ENCODE results near the gene PPDPF. TPM values are rescaled to one million over a fixed set of nuclear protein-coding genes. Genes with fewer than 3 reads are reported as not detected.

Gene PPDPF
- total and polyA plus RNA-seq, 12 donors = 7.4 to 193 (median 81.3) TPM

- no peak for DNase-seq
- H3K4me3 ChIP-seq = peak overlapping the region in 1 of 4 donors; percentile 55
- H3K27me3 ChIP-seq = no peaks in the 10 kb centered on the region
- 62 to 80% (median 78%) methylated on average over 10 to 38 of the region's 38 CpGs for WGBS, 4 donors
- peaks cover 0 to 4% of the 10 kb centered on the region in 2 donors for H3K4me1 ChIP-seq (replicated peaks in 1 of 2)
- intact Hi-C loops (cut with DNase I) = no loop called here
- no peaks in the 10 kb centered on the region for H3K36me3 ChIP-seq (replicated peaks in 1 of 2)
- TF ChIP-seq POLR2A (IDR thresholded peaks at IDR 0.05) (no peak), CTCF (IDR thresholded peaks at IDR 0.05) (no peak)
- no peaks in the 10 kb centered on the region for H3K9me3 ChIP-seq (replicated peaks in 1 of 3)
- H3K27ac ChIP-seq = no peak overlapping the region
Measured at GRCh38 chr20:63554361-63555278, 34.1 kb downstream of the PPDPF start.

GRCh38 chr20:63555661-63556381 is 35.3 kb downstream of the PPDPF start:
- H3K4me3 ChIP-seq = no peak overlapping the region
- H3K4me1 ChIP-seq (replicated peaks in 1 of 2) = peaks cover 0 to 4% of the 10 kb centered on the region in 2 donors
- H3K36me3 ChIP-seq (replicated peaks in 1 of 2) = peaks cover 0 to 10% of the 10 kb centered on the region in 2 donors
- 94 to 97% (median 96%) methylated on average over 13 to 45 of the region's 45 CpGs for WGBS, 4 donors
- DNase-seq = no peak
- no peaks in the 10 kb centered on the region for H3K9me3 ChIP-seq (replicated peaks in 1 of 3)
- H3K27ac ChIP-seq = no peak overlapping the region
- TF ChIP-seq POLR2A (IDR thresholded peaks at IDR 0.05) (no peak), CTCF (IDR thresholded peaks at IDR 0.05) (no peak)
- intact Hi-C loops (cut with DNase I) = no loop called here
- no peaks in the 10 kb centered on the region for H3K27me3 ChIP-seq

- DNase-seq = no peak
- intact Hi-C loops (cut with DNase I) = no loop called here
- Histone ChIP-seq H3K27ac (no peak overlapping the region), H3K27me3 (no peaks in the 10 kb centered on the region), H3K9me3 (replicated peaks in 1 of 3) (no peaks in the 10 kb centered on the region), H3K4me1 (replicated peaks in 1 of 2) (peaks cover 0 to 4% of the 10 kb centered on the region in 2 donors), H3K36me3 (replicated peaks in 1 of 2) (peaks cover 0 to 15% of the 10 kb centered on the region in 2 donors), H3K4me3 (no peak overlapping the region)
- WGBS, 4 donors = 77 to 81% (median 80%) methylated on average over 15 to 23 of the region's 23 CpGs
- TF ChIP-seq CTCF (IDR thresholded peaks at IDR 0.05) (no peak), POLR2A (IDR thresholded peaks at IDR 0.05) (no peak)
Measured at GRCh38 chr20:63556873-63557478, 36.4 kb downstream of the PPDPF start.

GRCh38 chr20:63557481-63557891 is 36.9 kb downstream of the PPDPF start:
- Histone ChIP-seq H3K9me3 (replicated peaks in 1 of 3) (no peaks in the 10 kb centered on the region), H3K27ac (no peak overlapping the region), H3K4me1 (replicated peaks in 1 of 2) (peaks cover 0 to 4% of the 10 kb centered on the region in 2 donors), H3K27me3 (no peaks in the 10 kb centered on the region), H3K4me3 (no peak overlapping the region), H3K36me3 (replicated peaks in 1 of 2) (peaks cover 0 to 20% of the 10 kb centered on the region in 2 donors)
- WGBS, 4 donors = 91 to 92% (median 92%) methylated on average over 9 to 19 of the region's 19 CpGs
- DNase-seq = no peak
- intact Hi-C loops (cut with DNase I) = no loop called here
- TF ChIP-seq POLR2A (IDR thresholded peaks at IDR 0.05) (no peak), CTCF (IDR thresholded peaks at IDR 0.05) (no peak)
